Measurements from ENCODE around the gene SREBF2. TPM values are rescaled to one million over a fixed set of nuclear protein-coding genes. Genes with fewer than 3 reads are reported as not detected.

The SREBF2 gene
- total RNA-seq, 2 donors from 2014 or later = 127 to 131 TPM

GRCh38 chr22:41949297-41949965 lies 116.5 kb downstream of the SREBF2 start:
- Mint-ChIP-seq H3K4me1 (ENCODE audit: low read depth) (peaks cover 52% of the 10 kb centered on the region), H3K4me3 (peak overlapping the region; percentile 94 to 97), H3K36me3 (ENCODE audit: insufficient read depth in 2 of 2) (peaks cover 3 to 8% of the 10 kb centered on the region in 2 donors), H3K9me3 (no peaks in the 10 kb centered on the region), H3K27me3 (ENCODE audit: low read depth) (no peaks in the 10 kb centered on the region), H3K27ac (peak overlapping the region; percentile 30)
- DNase-seq (no peak), ATAC-seq (replicated peaks in 1 of 2) (no peak)

GRCh38 chr22:41951898-41952474 lies 119.1 kb downstream of the SREBF2 start, which contains the start of gene SMIM45:
Gene SMIM45 (plus strand): TSS chr22:41952150.
- no peak for DNase-seq

GRCh38 chr22:41952713-41953112 lies 119.8 kb downstream of the SREBF2 start:
- Mint-ChIP-seq H3K4me1 (ENCODE audit: low read depth) (peaks cover 35% of the 10 kb centered on the region), H3K27ac (no peak overlapping the region), H3K4me3 (no peak overlapping the region), H3K9me3 (no peaks in the 10 kb centered on the region), H3K27me3 (ENCODE audit: low read depth) (no peaks in the 10 kb centered on the region), H3K36me3 (ENCODE audit: insufficient read depth in 2 of 2) (no peaks in the 10 kb centered on the region)
- ATAC-seq (replicated peaks in 1 of 2) (no peak), DNase-seq (no peak)

More at GRCh38 chr22:41951898-41952474, 119.1 kb downstream of the SREBF2 start, which contains the start of gene SMIM45:
- Mint-ChIP-seq H3K27ac (no peak within 1 kb of the TSS), H3K9me3 (no peaks in the 10 kb centered on the region), H3K27me3 (ENCODE audit: low read depth) (no peaks in the 10 kb centered on the region), H3K4me1 (ENCODE audit: low read depth) (peaks cover 37% of the 10 kb centered on the region), H3K36me3 (ENCODE audit: insufficient read depth in 2 of 2) (no peaks in the 10 kb centered on the region), H3K4me3 (no peak within 1 kb of the TSS)
- ATAC-seq (replicated peaks in 1 of 2) = no peak

Other genes starting within 250 kb of the SREBF2 start
- gene PMM1, start 243.3 kb upstream of the SREBF2 start, total RNA-seq = 10 to 100 TPM; 84.3 to 86.2 TPM
- gene DESI1, start 212.1 kb upstream of the SREBF2 start, total RNA-seq = 10 to 100 TPM; 52.6 to 65.7 TPM
- 100 to 1,000 TPM; 271 to 315 TPM for gene XRCC6, start 211.8 kb upstream of the SREBF2 start, total RNA-seq
- gene SNU13, start 144.2 kb upstream of the SREBF2 start, total RNA-seq = 100 to 1,000 TPM; 187 to 210 TPM
- 10 to 100 TPM; 72.3 to 73.0 TPM for gene MEI1, start 133.6 kb upstream of the SREBF2 start, total RNA-seq
- gene CCDC134, start 32.4 kb upstream of the SREBF2 start, total RNA-seq = 10 to 100 TPM; 18.9 to 23.1 TPM
- 1 to 10 TPM; 2.0 to 3.2 TPM for gene SHISA8, start 82.0 kb downstream of the SREBF2 start, total RNA-seq
- gene TNFRSF13C, start 93.7 kb downstream of the SREBF2 start, total RNA-seq = 1 to 10 TPM; 6.1 to 7.3 TPM
- gene CENPM, start 114.0 kb downstream of the SREBF2 start, total RNA-seq = 10 to 100 TPM; 66.1 to 74.5 TPM
- 1 to 10 TPM; 4.5 to 4.7 TPM for gene SEPTIN3, start 136.3 kb downstream of the SREBF2 start, total RNA-seq
- gene WBP2NL, start 165.7 kb downstream of the SREBF2 start, total RNA-seq = 1 to 10 TPM; 3.9 to 4.3 TPM
- gene NAGA, start 237.7 kb downstream of the SREBF2 start, total RNA-seq = 10 to 100 TPM; 18.6 to 27.5 TPM
- gene PHETA2, start 241.1 kb downstream of the SREBF2 start, total RNA-seq = 1 to 10 TPM; 2.4 to 3.8 TPM
- gene SMDT1, start 246.6 kb downstream of the SREBF2 start, total RNA-seq = 100 to 1,000 TPM; 103 to 105 TPM